H1 (cell line): Measurements from ENCODE around the gene TRDMT1. TPM values are rescaled to one million over a fixed set of nuclear protein-coding genes. Genes with fewer than 3 reads are reported as not detected.

Experiments used
- ATF2 ChIP-seq: IDR thresholded peaks from 2 replicates; pipeline ENCODE4 v1.6.1; 2012; ENCODE audit warnings: low read length, inconsistent platforms
- CREB1 ChIP-seq: IDR thresholded peaks from 2 replicates; pipeline ENCODE4 v1.6.1; 2012; ENCODE audit warnings: inconsistent platforms
- KDM1A ChIP-seq: fragments of 200-600, 300-600 bp; sonication (generic); IDR thresholded peaks from 2 replicates; pipeline ENCODE4 v1.7.1; 2016; ENCODE audit warnings: mild to moderate bottlenecking, low read length, borderline replicate concordance
- RNF2 ChIP-seq: fragments of 200-900, 300-1000 bp; sonication (generic); IDR thresholded peaks from 2 replicates; pipeline ENCODE4 v1.7.1; 2016; ENCODE audit warnings: borderline replicate concordance, low read depth, mild to moderate bottlenecking, antibody characterized with exemption, low read length; ENCODE audit not compliant: poor library complexity, severe bottlenecking; ENCODE audit errors: missing control alignments
- SAP30 ChIP-seq: fragments of 300-600 bp; sonication (generic); IDR thresholded peaks from 2 replicates; pipeline ENCODE4 v1.7.1; 2012; ENCODE audit warnings: low read length, moderate library complexity, mild to moderate bottlenecking, inconsistent platforms; ENCODE audit not compliant: insufficient read depth, insufficient replicate concordance
- TEAD4 ChIP-seq: IDR thresholded peaks from 2 replicates; pipeline ENCODE4 v1.6.1; 2012; ENCODE audit warnings: low read depth, low read length, inconsistent platforms, mixed read lengths
- USF2 ChIP-seq: IDR thresholded peaks from 2 replicates; pipeline ENCODE4 v1.6.1; 2011; ENCODE audit warnings: low read length, improper control_type of control experiment
- polyA plus RNA-seq, 7 experiments: library from polyadenylated mRNA; depleted of rRNA in 3 of 7; stranded (reverse) in 5 of 7; unstranded in 2 of 7; fragments of >200 nt in 5 of 7; fragments of 200-250 nt in 2 of 7; gene quantifications; 1 replicate in 5 of 7; 2 replicates in 1 of 7; 4 replicates in 1 of 7; pipeline versions ENCODE4 v1.2.1 to v1.2.3, GENCODE V29; 2011 to 2013; ENCODE audit warnings: missing spikeins in 2 of 7, mixed read lengths in 2 of 7
- total RNA-seq: library from RNA; stranded (reverse); fragmentation: NEBNext Ultra II Directional; extraction: Animal tissue kit (Norgen Biotek cat#: 25700); gene quantifications from 2 replicates; pipeline ENCODE4 v1.2.1, GENCODE V29; 2021

TRDMT1 gene
- total and polyA plus RNA-seq, 2 of the 8 experiments (the other 6 are each of a cell fraction or from before 2014, with no cell fraction given): 7.4 to 21.4 TPM

GRCh38 chr10:17188644-17189172, 12.8 kb downstream of the TRDMT1 start (continued):
- TF ChIP-seq SAP30: no peak
- TF ChIP-seq ATF2: no peak
- no peak for TF ChIP-seq USF2
- no peak for TF ChIP-seq RNF2
- no peak for TF ChIP-seq TEAD4
- TF ChIP-seq CREB1: no peak
- no peak for TF ChIP-seq KDM1A
